ENCODE results near the gene PCSK5. TPM values are rescaled to one million over a fixed set of nuclear protein-coding genes. Genes with fewer than 3 reads are reported as not detected.

Gene PCSK5
- total RNA-seq, 2 experiments from 2014 or later, result 0.76 TPM; not detected in 1

GRCh38 chr9:75974016-75974766 is 83.7 kb downstream of the PCSK5 start:
- CTCF ChIA-PET (ENCODE audit: unreplicated experiment), result no interaction called here

GRCh38 chr9:75975071-75975470 is 84.6 kb downstream of the PCSK5 start:
- Histone ChIP-seq H3K27ac (ENCODE audit: low read depth, low read length, poor library complexity, severe bottlenecking) (no peak overlapping the region), H2AFZ (ENCODE audit: low read length) (no peak overlapping the region), H3K36me3 (ENCODE audit: insufficient read depth, low read length) (no peaks in the 10 kb centered on the region), H3K79me2 (ENCODE audit: insufficient read depth, low read depth, low read length) (no peaks in the 10 kb centered on the region), H3K4me3 (ENCODE audit: low read depth, low read length, poor library complexity, severe bottlenecking) (no peak overlapping the region), H3K4me2 (ENCODE audit: low read length) (no peak overlapping the region), H3K4me1 (ENCODE audit: insufficient read depth, low read length, poor library complexity, severe bottlenecking) (no peaks in the 10 kb centered on the region), H3K9me3 (ENCODE audit: low read length) (no peaks in the 10 kb centered on the region), H3K9me2 (ENCODE audit: insufficient read depth, low read length) (no peaks in the 10 kb centered on the region), H4K20me1 (ENCODE audit: insufficient read depth, low read length) (no peaks in the 10 kb centered on the region)
- intact Hi-C loops (cut with micrococcal nuclease; ENCODE audit: unreplicated experiment), result no loop called here
- no TSS peak for BruUV-seq (replicated peaks)
- no peak for DNase-seq (ENCODE audit: low spot score)
- no peak for TF ChIP-seq EZH2phosphoT487 (IDR thresholded peaks at IDR 0.05; ENCODE audit: borderline replicate concordance, low read depth, low read length)
- TF ChIP-seq, protein P1, sequence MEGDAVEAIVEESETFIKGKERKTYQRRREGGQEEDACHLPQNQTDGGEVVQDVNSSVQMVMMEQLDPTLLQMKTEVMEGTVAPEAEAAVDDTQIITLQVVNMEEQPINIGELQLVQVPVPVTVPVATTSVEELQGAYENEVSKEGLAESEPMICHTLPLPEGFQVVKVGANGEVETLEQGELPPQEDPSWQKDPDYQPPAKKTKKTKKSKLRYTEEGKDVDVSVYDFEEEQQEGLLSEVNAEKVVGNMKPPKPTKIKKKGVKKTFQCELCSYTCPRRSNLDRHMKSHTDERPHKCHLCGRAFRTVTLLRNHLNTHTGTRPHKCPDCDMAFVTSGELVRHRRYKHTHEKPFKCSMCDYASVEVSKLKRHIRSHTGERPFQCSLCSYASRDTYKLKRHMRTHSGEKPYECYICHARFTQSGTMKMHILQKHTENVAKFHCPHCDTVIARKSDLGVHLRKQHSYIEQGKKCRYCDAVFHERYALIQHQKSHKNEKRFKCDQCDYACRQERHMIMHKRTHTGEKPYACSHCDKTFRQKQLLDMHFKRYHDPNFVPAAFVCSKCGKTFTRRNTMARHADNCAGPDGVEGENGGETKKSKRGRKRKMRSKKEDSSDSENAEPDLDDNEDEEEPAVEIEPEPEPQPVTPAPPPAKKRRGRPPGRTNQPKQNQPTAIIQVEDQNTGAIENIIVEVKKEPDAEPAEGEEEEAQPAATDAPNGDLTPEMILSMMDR (conservative IDR thresholded peaks at IDR 0.05; ENCODE audit: low read length), result no peak
- POLR2A ChIA-PET, result interaction anchor here (0.6 kb wide), 1 partner anchor 281 kb away, joined by 3 read pairs; no protein-coding TSS in a partner anchor
- CTCF ChIA-PET (ENCODE audit: unreplicated experiment), result no interaction called here

More at GRCh38 chr9:75974016-75974766, 83.7 kb downstream of the PCSK5 start:
- Histone ChIP-seq H4K20me1 (ENCODE audit: insufficient read depth, low read length) (no peaks in the 10 kb centered on the region), H3K79me2 (ENCODE audit: insufficient read depth, low read depth, low read length) (no peaks in the 10 kb centered on the region), H3K9me2 (ENCODE audit: insufficient read depth, low read length) (no peaks in the 10 kb centered on the region), H2AFZ (ENCODE audit: low read length) (no peak overlapping the region), H3K4me3 (ENCODE audit: low read depth, low read length, poor library complexity, severe bottlenecking) (no peak overlapping the region), H3K27ac (ENCODE audit: low read depth, low read length, poor library complexity, severe bottlenecking) (no peak overlapping the region), H3K36me3 (ENCODE audit: insufficient read depth, low read length) (no peaks in the 10 kb centered on the region), H3K4me2 (ENCODE audit: low read length) (no peak overlapping the region), H3K9me3 (ENCODE audit: low read length) (no peaks in the 10 kb centered on the region), H3K4me1 (ENCODE audit: insufficient read depth, low read length, poor library complexity, severe bottlenecking) (no peaks in the 10 kb centered on the region)
- TF ChIP-seq EZH2phosphoT487 (IDR thresholded peaks at IDR 0.05; ENCODE audit: borderline replicate concordance, low read depth, low read length), result no peak
- TF ChIP-seq, protein P1 (conservative IDR thresholded peaks at IDR 0.05; ENCODE audit: low read length), result no peak
- POLR2A ChIA-PET, result no interaction called here
- no TSS peak for BruUV-seq (replicated peaks)
- intact Hi-C loops (cut with micrococcal nuclease; ENCODE audit: unreplicated experiment), result no loop called here
- no peak for DNase-seq (ENCODE audit: low spot score)

DNA sequence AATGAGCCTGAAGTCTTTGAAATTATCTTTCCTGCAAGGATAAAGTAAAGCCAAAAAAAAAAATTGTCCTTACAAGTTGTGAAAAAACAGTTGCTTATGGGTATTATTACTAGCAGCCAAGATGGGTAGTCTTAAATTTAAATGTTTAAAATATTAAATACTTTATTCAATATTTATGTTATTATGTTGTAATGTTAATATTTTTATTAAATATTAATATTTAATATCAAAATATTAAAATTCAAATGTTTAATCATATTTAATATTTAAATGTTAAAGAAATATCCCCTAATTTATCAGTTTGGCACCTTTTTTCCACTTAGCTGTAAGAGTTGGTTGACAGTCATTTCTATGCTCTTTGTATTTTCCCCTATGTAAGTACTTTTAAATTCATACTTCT is 86.1 kb downstream of the PCSK5 start:
- ChIA-PET CTCF (ENCODE audit: unreplicated experiment) (no interaction called here), POLR2A (interaction anchor here (0.7 kb wide), 1 partner anchor 240 kb away, joined by 4 read pairs; no protein-coding TSS in a partner anchor)
- intact Hi-C loops (cut with micrococcal nuclease; ENCODE audit: unreplicated experiment), result no loop called here
- Histone ChIP-seq H3K9me3 (ENCODE audit: low read length) (no peaks in the 10 kb centered on the region), H3K36me3 (ENCODE audit: insufficient read depth, low read length) (no peaks in the 10 kb centered on the region), H3K4me1 (ENCODE audit: insufficient read depth, low read length, poor library complexity, severe bottlenecking) (no peaks in the 10 kb centered on the region), H2AFZ (ENCODE audit: low read length) (no peak overlapping the region), H3K79me2 (ENCODE audit: insufficient read depth, low read depth, low read length) (no peaks in the 10 kb centered on the region), H3K4me3 (ENCODE audit: low read depth, low read length, poor library complexity, severe bottlenecking) (no peak overlapping the region), H3K4me2 (ENCODE audit: low read length) (no peak overlapping the region), H4K20me1 (ENCODE audit: insufficient read depth, low read length) (no peaks in the 10 kb centered on the region), H3K27ac (ENCODE audit: low read depth, low read length, poor library complexity, severe bottlenecking) (no peak overlapping the region), H3K9me2 (ENCODE audit: insufficient read depth, low read length) (no peaks in the 10 kb centered on the region)
- TF ChIP-seq EZH2phosphoT487 (IDR thresholded peaks at IDR 0.05; ENCODE audit: borderline replicate concordance, low read depth, low read length), result no peak
- TF ChIP-seq, protein P1 (conservative IDR thresholded peaks at IDR 0.05; ENCODE audit: low read length), result no peak
- BruUV-seq (replicated peaks), result no TSS peak
- DNase-seq (ENCODE audit: low spot score), result no peak

All from OCI-LY7 (cell line).